Testis (tissue), 3 donors: ENCODE results near the gene MYO1B. TPM values are rescaled to one million over a fixed set of nuclear protein-coding genes. Genes with fewer than 3 reads are reported as not detected.

Experiments used
- DNase-seq: peaks from one replicate; pipeline ENCODE4 v3.0.0-alpha.2; 2019
- H3K27ac ChIP-seq, 2 donors: fragments of 200-600 bp; sonication (generic); one replicate each; pipeline ENCODE4 v1.5.1; 2019
- H3K27me3 ChIP-seq: fragments of 200-600 bp; sonication (generic); one replicate; pipeline ENCODE4 v1.5.1; 2019
- H3K36me3 ChIP-seq: fragments of 200-600 bp; sonication (generic); one replicate; pipeline ENCODE4 v1.5.1; 2017; ENCODE audit warnings: low read depth; ENCODE audit errors: missing control alignments
- H3K4me1 ChIP-seq: fragments of 200-600 bp; sonication (generic); one replicate; pipeline ENCODE4 v1.5.1; 2019
- H3K4me3 ChIP-seq, 2 donors: fragments of 200-600 bp; sonication (generic); one replicate each; pipeline ENCODE4 v1.5.1; 2017 to 2019
- H3K9me3 ChIP-seq: fragments of 200-600 bp; sonication (generic); one replicate; pipeline ENCODE4 v1.5.1; 2017
- CTCF ChIP-seq, 3 experiments: fragments of 450-650 bp in 2 of 3; fragments of 200-600 bp in 1 of 3; sonication (generic) in 1 of 3; IDR thresholded peaks; one replicate each; pipeline ENCODE4 v1.5.1; 2016 to 2019; ENCODE audit warnings: antibody characterized with exemption in 3 of 3, mild to moderate bottlenecking in 2 of 3, moderate library complexity in 1 of 3
- POLR2A ChIP-seq: fragments of 450-650 bp; IDR thresholded peaks from one replicate; pipeline ENCODE4 v1.6.1; 2017; ENCODE audit warnings: antibody characterized with exemption, mild to moderate bottlenecking, moderate library complexity
- WGBS, 2 donors: methylation state at CpG; one replicate each; pipeline ENCODE4 v1.1.5; 2018; 5-methylcytosine and 5-hydroxymethylcytosine counted together
- intact Hi-C: fragments of 100-400 bp; cut with DNase I; formaldehyde crosslinking; loops from one replicate; pipeline ENCODE4 v1.15.1; 2023; ENCODE audit warnings: low total_unique reads
- polyA plus RNA-seq: library from polyadenylated mRNA; stranded (reverse); fragments of 350-450 nt; fragmentation: Illumina TruSeq; extraction: RNeasy Lipid Tissue Mini Kit (QIAGEN cat#74804); gene quantifications from one replicate; pipeline ENCODE4 v1.2.3, GENCODE V29; 2014; ENCODE audit warnings: low read depth, low replicate concordance; ENCODE audit not compliant: insufficient read depth
- total RNA-seq, 2 donors: library from RNA; depleted of rRNA; stranded (reverse); fragments of >200 nt; gene quantifications; one replicate each; pipeline ENCODE4 v1.2.3, GENCODE V29; 2016

Gene MYO1B
- total and polyA plus RNA-seq, 3 donors from 2014 or later = 14.5 to 30.8 (median 26.8) TPM

GRCh38 chr2:191386938-191387536 lies 141.8 kb downstream of the MYO1B start:
- 92 to 96% methylated on average over 7 of the region's 7 CpGs for WGBS, 2 donors
- no peaks in the 10 kb centered on the region for H3K36me3 ChIP-seq
- H3K9me3 ChIP-seq = no peaks in the 10 kb centered on the region
- intact Hi-C loops = no loop called here
- H3K4me3 ChIP-seq = no peak overlapping the region
- TF ChIP-seq CTCF (IDR thresholded peaks at IDR 0.05) (no peak), POLR2A (no peak)
- no peak for DNase-seq
- no peaks in the 10 kb centered on the region for H3K4me1 ChIP-seq
- H3K27ac ChIP-seq = no peak overlapping the region
- H3K27me3 ChIP-seq = no peaks in the 10 kb centered on the region

DNA sequence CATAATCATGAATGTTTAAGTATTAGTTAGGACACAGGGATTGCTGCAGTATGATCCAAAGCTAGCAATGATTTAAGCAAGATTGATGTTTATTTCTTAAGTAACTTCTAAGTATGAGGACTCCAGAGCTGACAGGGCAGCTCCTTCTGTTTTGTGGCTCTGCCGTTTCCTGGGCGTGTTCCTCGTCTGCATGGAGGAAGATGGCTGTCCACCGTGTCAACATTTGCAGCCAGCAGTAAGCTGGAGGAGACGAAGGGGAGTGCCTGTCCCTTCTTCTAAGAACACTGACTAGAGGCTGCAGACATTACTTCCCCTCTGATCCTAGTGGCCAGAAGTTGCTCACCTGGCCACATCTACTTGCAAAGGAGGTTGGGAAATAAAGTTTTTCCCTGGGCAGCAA lies 144.1 kb downstream of the MYO1B start:
- 85 to 95% methylated on average over 5 of the region's 5 CpGs for WGBS, 2 donors
- no peak overlapping the region for H3K27ac ChIP-seq
- H3K4me3 ChIP-seq = no peak overlapping the region
- H3K4me1 ChIP-seq = no peaks in the 10 kb centered on the region
- intact Hi-C loops = no loop called here
- H3K27me3 ChIP-seq = no peaks in the 10 kb centered on the region
- H3K36me3 ChIP-seq = no peaks in the 10 kb centered on the region
- DNase-seq = no peak
- no peaks in the 10 kb centered on the region for H3K9me3 ChIP-seq
- no peak for TF ChIP-seq POLR2A
- TF ChIP-seq CTCF (IDR thresholded peaks at IDR 0.05) = no peak

DNA sequence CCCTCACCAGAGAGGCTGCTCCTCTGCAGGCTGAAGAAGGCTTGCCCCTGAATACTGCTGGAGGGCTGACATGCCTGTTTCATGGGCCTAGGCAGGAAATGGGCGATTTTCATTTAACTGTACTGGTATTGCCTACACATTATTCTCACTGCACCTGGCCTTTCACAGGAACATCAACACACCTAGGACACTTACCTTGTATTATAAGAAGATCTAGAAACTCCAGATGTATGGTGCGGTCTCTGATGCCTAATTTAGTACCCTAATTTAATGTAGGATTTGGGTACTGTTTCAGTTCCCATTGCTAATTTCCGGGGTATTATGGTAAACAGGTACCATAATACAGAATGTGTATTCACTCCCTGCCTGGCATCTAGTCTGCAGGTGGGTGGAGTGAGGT lies 146.0 kb downstream of the MYO1B start:
- Histone ChIP-seq H3K4me1 (no peaks in the 10 kb centered on the region), H3K9me3 (no peaks in the 10 kb centered on the region), H3K27ac (no peak overlapping the region), H3K4me3 (no peak overlapping the region), H3K36me3 (no peaks in the 10 kb centered on the region), H3K27me3 (no peaks in the 10 kb centered on the region)
- TF ChIP-seq POLR2A (no peak), CTCF (IDR thresholded peaks at IDR 0.05) (no peak)
- DNase-seq = no peak
- 95 to 98% methylated on average over 3 of the region's 3 CpGs for WGBS, 2 donors
- intact Hi-C loops = no loop called here

DNA sequence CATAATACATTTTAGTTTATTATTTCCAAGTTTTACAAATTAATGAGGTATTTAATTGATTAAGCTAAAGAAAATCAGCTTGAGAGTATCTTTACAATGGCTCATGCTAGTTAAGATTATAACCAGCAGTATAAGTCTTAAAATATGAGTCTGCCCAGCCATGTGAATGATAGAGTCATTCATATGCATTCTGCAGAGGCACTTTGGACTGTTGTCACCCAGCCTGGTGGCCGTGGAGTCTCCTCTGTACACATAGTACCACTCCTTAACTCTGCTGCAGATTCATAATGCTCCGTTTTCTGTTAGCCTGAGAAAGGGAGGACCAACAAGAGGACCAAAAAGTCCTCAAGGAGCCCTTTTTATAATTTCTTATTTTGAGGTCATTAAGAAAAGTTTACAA lies 148.8 kb downstream of the MYO1B start:
- Histone ChIP-seq H3K4me3 (no peak overlapping the region), H3K27me3 (no peaks in the 10 kb centered on the region), H3K36me3 (no peaks in the 10 kb centered on the region), H3K4me1 (no peaks in the 10 kb centered on the region), H3K9me3 (no peaks in the 10 kb centered on the region), H3K27ac (no peak overlapping the region)
- 88 to 90% methylated on average over 2 of the region's 2 CpGs for WGBS, 2 donors
- DNase-seq = no peak
- no peak for TF ChIP-seq POLR2A
- no peak for TF ChIP-seq CTCF (IDR thresholded peaks at IDR 0.05)
- intact Hi-C loops = no loop called here

DNA sequence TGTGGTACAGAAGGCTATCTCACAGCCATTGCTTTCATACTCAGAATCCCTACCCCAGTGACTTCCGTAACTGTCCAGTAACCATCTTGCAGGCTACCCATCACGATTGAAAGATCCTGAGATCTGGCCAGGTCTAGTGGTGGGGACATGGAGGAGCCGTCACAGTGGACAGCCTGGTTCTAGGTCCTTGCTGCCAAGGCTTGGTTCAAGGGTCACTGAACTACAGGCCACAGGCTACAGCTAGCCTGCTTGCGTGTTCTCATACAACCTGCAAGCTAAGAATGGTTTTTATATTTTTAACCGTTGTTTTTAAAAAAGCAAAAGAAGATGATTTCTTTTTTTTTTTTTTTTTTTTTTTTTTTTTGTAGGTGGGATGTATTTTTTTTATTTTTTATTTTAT lies 151.6 kb downstream of the MYO1B start:
- 81 to 89% methylated on average over 5 of the region's 5 CpGs for WGBS, 2 donors

More for the DNA sequence above, 151.6 kb downstream of the MYO1B start:
- TF ChIP-seq CTCF (IDR thresholded peaks at IDR 0.05) (no peak), POLR2A (no peak)
- no peaks in the 10 kb centered on the region for H3K4me1 ChIP-seq
- no peaks in the 10 kb centered on the region for H3K9me3 ChIP-seq
- no peak overlapping the region for H3K27ac ChIP-seq
- H3K4me3 ChIP-seq = no peak overlapping the region
- H3K36me3 ChIP-seq = no peaks in the 10 kb centered on the region
- DNase-seq = no peak
- intact Hi-C loops = no loop called here
- no peaks in the 10 kb centered on the region for H3K27me3 ChIP-seq
